OCI-LY1 (cell line): Measurements from ENCODE around the gene ATXN7L1.

Experiments
- EZH2 ChIP-seq: fragments of 200-600 bp; sonication (generic), shearing (Covaris generic); IDR thresholded peaks from 2 replicates; pipeline ENCODE4 v1.8.0; 2017; ENCODE audit warnings: borderline replicate concordance, mixed run types, mild to moderate bottlenecking, antibody characterized with exemption, low read length, moderate library complexity, mixed read lengths
- TF ChIP-seq, protein P1 (sequence below): fragments of 200-600 bp; sonication (generic), shearing (Covaris generic); IDR thresholded peaks from 2 replicates; pipeline ENCODE4 v1.5.1; 2017; ENCODE audit warnings: mild to moderate bottlenecking, antibody characterized with exemption, low read length, moderate library complexity, mixed read lengths

- no peak for TF ChIP-seq EZH2
- TF ChIP-seq, protein P1, sequence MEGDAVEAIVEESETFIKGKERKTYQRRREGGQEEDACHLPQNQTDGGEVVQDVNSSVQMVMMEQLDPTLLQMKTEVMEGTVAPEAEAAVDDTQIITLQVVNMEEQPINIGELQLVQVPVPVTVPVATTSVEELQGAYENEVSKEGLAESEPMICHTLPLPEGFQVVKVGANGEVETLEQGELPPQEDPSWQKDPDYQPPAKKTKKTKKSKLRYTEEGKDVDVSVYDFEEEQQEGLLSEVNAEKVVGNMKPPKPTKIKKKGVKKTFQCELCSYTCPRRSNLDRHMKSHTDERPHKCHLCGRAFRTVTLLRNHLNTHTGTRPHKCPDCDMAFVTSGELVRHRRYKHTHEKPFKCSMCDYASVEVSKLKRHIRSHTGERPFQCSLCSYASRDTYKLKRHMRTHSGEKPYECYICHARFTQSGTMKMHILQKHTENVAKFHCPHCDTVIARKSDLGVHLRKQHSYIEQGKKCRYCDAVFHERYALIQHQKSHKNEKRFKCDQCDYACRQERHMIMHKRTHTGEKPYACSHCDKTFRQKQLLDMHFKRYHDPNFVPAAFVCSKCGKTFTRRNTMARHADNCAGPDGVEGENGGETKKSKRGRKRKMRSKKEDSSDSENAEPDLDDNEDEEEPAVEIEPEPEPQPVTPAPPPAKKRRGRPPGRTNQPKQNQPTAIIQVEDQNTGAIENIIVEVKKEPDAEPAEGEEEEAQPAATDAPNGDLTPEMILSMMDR: no peak
Measured at GRCh38 chr7:105917659-105918058, 41.3 kb upstream of the ATXN7L1 start.
